ENCODE results near the gene PACRG.
"Not testable (repeated sequence)": the region's sequence is repeated elsewhere in the genome, so short reads cannot be mapped to it uniquely, and the experiment has no call there.

PACRG gene

DNA sequence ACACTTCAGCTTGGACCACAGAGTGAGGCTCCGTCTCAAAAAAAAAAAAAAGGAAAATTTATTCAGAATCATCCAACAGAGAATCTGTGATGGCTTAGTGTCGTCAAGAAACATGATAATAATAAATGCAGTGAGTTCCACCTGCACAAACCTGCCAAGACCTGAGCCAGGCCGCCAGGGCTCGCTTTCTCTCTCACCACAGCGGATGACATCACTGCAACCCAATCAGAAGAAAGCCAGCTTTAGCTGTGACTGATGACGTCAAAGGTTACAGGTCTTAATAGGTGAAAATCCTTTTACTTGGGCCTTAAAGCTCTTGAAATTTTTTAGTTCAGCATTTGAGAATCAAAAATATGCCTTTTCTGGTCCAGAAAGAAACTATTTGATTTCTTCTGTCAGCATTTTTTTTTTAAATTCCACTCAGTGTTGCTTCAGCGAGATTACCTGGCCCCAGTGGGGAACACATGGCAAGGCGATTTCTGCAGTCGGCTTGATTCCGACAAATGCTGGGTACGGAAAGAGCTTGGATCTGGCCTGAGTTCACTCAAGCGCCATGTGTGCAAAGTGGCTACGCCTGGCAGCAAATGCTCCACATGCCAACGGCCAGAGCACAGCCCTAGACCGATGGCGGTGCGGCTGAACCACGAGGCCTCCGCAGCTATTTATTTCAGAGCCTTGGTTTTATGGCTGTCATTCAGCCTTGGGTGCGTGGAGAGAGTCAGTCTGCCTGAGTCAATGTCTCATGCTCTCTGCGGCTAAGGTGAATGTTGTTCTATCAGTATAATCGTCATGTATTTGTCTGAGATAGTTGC lies 581.1 kb downstream of the PACRG start:
- no peak for DNase-seq (ENCODE audit: low read depth in 2 of 2, low spot score in 1 of 2)

DNA sequence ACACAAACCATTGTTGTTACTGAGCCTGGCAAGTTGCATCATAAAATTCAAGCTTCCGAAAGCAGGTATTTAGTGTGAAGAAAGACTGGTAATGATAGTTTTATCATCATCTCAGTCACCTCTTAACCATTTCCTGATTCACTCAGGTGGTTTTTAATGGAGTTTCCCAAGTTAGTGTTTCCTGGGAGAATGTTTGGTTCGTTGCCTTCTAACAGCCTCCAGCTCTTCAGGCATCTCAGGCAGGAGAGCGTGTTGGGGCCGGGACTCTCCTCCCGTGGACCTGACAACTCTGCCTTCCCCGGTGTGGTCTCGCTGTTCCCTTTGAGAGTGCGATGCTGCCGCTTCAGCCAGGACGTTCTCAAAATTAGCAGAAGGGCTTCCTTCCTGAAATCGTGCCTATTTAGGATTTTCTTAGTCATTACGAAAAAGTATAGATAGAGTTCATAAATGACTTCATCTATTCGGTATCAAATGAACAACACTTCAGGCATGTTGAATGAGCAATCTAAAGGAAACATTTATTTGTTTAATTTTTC lies 581.8 kb downstream of the PACRG start:
- DNase-seq (ENCODE audit: low read depth in 2 of 2, low spot score in 1 of 2): no peak

DNA sequence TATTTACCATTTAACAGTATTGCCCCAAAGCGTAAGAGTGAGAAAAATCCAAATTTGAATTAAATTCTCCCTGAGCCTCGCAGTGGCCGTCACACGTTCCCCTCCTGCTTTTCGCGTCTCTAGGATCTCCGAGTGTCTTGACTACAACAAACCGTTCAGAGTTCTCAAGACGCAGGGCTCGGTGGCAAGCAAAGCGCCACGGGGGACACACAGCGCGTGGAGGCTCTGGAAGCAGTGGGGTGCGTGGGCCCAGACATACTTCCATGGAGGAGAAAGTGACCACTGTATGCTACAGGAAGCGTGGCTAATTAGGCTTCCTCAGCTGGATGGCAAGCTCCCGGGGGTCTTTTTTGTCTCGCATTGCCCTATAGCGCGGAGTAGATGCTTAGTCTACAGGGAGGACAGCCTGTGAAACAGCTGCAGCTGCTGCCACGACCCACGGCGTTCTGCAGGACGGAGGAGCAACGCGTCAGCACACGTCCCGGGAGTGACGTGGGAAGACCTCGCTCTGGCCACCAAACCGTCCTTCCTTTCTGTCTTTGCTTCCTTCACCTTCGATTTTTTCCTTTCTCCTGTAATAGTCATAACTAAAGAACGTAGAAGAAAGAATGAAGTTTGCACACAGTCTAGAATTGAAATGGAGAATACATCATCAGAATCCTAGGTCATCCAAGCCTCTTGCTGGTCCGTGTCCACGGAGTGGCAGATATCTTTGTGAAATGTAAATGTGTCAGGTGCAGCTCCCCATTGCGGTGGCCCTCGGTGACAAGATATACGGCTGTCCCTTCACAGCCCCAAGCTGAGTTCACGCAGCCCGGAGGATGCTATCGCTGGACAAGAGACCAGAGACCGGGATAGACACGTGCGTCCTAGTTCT lies 582.6 kb downstream of the PACRG start:
- no peak for DNase-seq (ENCODE audit: low read depth in 2 of 2, low spot score in 1 of 2)

DNA sequence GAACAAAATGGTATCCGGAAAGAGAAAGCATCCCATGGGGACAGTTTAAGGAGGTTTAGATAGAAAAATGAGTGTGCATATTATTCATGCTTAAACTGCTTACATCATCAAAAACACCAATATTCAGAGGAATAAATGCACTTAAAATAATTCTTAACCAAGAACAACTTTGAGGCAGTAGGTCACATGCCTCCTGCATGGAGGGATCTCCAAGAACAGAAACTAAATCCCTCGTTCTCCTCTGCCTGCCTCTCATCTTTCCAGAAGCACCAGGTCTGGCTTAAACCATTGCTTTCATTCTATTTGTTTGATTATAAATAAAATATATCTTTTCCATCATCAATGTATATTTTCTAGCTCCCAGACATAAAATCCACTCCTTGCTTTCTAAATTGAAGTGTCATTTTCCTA lies 583.2 kb downstream of the PACRG start:
- no peak for DNase-seq (ENCODE audit: low read depth in 2 of 2, low spot score in 1 of 2)

DNA sequence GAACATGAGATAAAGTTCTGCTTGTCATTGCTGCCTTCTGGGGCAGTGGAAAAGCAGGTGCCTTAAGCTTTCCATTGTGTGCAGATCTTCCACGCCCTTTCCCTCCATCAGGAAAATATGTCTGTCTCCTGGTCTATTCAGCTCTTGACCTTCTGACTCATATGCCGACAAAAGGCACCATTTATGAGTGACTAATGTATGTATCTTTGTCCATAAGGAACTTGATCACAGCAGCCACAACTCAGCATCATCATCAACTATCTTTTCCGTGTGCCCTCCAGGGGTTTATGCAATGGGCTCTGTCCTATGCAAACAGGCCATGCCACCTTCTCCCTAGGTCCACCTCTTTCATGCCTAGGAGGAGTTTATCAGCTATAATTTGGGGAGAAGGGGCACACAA lies 584.1 kb downstream of the PACRG start:
- no peak for DNase-seq (ENCODE audit: low read depth in 2 of 2, low spot score in 1 of 2)

DNA sequence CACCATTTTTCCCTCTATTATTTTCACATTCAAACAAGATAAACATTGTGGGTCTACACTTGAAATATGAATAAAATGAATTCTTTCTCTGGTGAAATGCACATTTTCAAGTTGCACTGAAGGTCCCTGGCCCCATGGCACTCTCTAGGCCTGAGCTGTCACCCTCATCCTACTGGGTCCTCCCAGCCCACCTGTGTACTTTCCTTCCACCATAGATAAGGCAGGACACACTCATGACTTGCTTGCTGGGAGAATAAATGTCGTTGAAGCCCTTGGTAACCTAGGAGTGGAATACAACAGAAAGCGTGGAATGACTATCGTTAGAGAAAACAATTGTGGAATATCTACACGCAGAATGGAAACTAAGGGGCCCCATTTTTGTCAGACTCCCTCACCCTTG lies 585.8 kb downstream of the PACRG start:
- no peak for DNase-seq (ENCODE audit: low read depth in 2 of 2, low spot score in 1 of 2)

DNA sequence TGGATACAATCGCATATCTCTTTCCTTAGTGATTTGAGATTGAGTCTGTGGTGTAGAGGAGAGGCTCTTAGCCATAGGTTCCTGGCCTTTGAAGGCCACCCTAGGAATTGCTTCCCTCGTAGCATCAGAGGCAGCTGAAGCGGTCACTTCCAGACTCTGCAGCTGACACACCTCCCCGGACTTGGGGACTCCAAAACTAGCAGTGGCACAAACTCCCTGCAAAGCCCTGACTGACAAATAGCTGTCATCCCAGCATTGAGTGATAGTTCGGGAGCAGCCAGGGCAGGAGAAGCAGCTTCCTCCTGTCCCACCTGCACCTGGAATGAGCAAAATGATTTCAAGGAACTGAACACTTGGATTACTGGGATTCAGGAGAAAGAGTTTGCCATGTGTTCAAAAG lies 586.2 kb downstream of the PACRG start:
- no peak for DNase-seq (ENCODE audit: low read depth in 2 of 2, low spot score in 1 of 2)

DNA sequence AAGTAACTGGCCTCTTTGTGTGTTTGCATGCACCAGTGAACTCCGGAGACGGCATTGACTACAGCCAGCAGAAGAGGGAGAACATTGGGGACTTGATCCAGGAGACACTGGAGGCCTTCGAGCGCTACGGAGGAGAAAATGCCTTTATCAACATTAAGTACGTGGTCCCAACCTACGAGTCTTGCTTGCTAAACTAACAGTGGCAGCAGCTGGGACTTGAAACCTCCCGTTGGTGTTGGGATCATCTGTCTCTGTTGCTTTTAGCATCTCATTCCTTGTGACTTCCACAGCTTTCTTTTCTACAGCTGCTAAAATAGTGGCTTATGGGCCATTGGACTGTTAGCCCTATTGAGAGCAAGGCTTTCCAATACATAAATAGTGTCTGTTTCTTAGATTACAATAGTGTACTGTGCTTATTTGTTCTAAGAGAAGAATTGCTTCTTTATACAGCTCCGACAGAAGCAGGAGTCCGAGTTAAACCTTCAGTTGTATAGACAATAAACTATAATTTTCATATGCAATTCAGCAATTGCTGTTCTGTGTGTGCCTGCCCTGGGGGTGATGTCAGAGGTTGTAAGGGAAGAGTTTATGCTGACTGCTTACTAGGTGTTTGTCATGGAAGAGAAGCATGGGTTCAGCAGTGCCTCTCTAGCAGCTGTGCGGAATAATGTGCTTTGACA lies 587.2 kb downstream of the PACRG start:
- no peak for DNase-seq (ENCODE audit: low read depth in 2 of 2, low spot score in 1 of 2)

DNA sequence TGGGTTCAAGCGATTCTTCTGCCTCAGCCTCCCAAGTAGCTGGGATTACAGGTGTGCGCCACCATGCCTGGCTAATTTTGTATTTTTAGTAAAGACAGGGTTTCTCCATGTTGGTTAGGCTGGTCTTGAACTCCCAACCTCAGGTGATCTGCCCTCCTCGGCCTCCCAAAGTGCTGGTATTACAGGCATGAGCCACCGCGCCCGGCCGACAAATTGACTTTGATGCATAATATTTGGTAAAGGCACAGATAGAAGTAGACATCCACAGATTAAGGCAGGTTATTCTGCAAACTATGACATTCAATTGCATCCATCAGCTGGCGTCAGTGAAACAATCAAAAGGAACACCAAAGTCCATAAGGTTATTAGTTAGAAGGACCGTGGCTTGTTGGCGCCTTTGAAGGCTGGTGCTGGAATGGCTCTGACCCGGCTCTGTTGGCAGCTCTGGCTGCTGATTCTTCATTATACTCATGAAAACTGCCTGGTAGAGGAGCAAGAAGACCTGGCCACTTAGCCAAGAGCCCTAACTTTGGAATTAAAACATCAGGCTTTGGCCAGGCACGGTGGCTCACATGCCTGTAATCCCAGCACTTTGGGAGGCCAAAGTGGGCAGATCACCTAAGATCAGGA lies 589.2 kb downstream of the PACRG start:
- not testable (repeated sequence) for DNase-seq (ENCODE audit: low read depth in 2 of 2, low spot score in 1 of 2)

DNA sequence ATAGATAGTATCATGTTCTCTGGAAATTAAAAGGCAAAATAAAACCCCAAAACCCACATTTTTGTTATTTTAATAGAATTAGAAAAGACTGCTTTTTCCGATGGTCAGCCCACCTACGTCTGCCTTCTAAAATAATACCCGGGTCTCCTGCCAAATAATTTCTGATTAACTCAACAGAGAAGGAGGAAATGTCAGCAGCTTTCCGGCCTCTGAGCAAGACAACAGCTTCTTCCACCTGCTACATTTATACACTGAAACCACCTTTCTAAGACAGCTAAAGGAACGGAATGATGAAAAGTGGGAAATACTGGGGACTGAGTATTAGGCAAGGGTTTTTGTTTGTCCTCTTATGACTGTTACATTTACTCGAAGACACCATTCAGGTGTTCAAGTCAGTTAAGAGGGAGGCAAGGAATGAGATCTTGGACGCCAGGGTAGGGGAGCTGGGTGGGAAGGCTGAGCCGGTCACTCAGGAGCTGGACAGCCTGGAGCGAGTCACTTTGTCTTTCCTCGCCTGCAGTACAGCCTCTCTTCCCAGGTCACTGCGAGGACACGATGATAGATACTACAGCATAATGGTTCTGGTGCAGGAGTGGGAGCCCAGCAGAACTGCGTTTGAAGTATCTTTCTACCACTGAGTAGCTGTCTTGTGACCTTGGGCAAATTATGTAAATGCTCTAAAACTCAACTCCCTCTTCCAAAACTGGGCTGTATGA lies 590.5 kb downstream of the PACRG start:
- no peak for DNase-seq (ENCODE audit: low read depth in 2 of 2, low spot score in 1 of 2)

DNA sequence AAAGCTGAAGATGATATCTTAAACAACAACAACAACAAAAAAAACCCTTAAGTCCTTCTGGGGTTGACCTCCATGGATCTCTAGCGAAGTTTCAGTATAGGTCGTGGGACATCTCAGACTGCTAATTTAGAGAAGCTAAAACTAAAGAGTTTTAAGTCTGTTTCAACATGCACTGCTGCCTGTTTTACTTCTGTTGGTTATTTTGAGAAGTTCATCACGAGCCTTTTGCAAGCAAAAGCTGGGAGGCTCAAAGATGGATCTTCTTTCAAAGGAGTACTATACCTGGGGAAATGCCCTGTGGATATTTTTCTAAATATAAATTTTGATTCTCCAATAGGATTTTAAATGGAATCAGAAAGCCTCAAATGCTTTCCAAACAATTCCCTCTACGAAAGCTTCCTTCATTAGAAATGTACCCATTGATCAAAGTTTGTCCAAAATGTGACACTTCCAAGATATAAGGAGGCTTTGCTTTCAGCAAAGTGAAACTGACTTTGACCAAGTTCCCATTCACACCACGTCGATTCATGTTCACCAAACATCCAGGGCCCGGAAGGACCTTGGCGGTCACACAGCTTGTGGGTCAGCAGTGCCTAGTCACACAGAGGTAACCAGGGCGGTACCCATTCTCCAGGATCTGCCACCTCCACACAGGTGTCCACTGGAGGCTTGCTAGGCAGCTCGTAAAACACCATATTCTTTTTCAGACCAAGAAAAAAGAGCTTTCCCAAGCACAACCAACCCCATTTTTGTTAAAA lies 592.0 kb downstream of the PACRG start:
- DNase-seq (ENCODE audit: low read depth in 2 of 2, low spot score in 1 of 2): no peak

DNA sequence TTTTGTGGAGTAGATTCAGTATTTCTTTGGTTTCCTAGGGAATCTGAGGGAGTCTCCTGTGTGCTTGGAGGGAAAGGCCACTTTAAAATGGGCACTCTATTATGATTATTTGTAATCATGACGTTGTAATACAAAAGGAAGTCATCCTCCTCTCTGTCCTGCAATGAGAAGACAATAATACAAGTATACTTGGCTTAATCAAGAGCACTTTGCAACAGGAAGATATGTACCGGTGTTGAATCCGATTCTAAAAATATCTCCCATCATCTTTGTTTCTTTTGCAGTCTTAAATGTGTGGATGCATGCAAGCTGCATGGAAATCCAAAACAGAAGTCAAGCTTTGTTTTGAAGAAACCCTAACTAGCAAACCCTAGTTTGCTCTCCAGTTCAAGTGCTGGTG lies 592.6 kb downstream of the PACRG start:
- no peak for DNase-seq (ENCODE audit: low read depth in 2 of 2, low spot score in 1 of 2)

DNA sequence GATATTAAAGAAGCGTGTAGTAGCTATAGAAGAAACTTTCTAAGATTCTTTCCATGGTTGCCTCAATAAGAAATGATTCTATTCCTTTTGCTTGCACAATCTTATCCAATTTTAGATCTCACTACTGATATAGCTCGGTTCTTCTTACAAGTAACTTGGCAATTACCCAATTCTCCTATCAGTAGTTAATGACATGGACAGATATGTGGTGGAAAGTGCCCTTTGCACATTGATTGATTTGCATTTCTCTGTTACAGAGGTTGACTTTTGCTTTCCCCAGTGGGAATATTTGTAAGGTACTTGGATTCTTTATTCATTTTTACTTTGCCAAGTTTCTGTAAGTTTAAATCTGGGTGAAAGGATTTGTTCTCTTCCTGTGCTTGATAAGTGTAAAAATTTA lies 593.0 kb downstream of the PACRG start:
- no peak for DNase-seq (ENCODE audit: low read depth in 2 of 2, low spot score in 1 of 2)

DNA sequence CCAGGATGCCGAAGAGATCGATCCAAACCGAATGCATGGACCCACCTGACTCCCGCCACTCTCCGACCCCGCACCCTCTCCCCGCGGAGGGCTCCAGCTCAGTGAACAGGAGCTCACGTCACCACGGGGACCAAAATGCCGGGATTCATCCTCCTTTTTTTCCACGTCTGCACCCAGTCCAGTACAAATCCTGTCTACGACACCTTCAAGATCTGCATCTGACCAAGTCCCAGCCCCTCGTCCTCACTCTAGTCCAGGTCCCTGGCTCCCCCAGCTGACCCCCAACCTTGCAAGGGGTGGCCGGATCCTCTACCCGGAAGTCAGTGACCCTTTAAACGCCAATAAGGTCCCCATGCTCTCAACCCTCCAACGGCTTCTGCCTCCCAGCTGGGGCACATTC lies 593.9 kb downstream of the PACRG start:
- no peak for DNase-seq (ENCODE audit: low read depth in 2 of 2, low spot score in 1 of 2)

DNA sequence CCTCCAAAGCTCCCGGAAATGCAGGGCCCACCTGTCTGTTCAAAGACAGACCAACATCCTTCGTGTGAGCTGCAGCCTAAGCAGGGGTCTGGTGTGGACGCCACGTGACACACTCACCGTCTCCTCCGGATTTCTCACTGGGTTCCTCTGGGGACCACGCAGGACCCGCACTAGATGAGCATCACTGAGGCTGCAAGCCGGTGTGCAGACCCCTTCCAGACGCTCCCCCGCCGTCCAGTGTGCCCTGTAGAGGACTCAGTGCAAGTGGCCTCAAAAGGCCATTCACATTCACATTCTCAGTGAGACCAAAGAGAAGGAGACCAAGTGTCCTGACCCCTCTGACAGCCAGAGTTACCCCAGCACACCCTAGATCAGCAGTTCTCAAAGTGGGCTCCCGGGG lies 595.5 kb downstream of the PACRG start:
- DNase-seq (ENCODE audit: low read depth in 2 of 2, low spot score in 1 of 2): no peak

DNA sequence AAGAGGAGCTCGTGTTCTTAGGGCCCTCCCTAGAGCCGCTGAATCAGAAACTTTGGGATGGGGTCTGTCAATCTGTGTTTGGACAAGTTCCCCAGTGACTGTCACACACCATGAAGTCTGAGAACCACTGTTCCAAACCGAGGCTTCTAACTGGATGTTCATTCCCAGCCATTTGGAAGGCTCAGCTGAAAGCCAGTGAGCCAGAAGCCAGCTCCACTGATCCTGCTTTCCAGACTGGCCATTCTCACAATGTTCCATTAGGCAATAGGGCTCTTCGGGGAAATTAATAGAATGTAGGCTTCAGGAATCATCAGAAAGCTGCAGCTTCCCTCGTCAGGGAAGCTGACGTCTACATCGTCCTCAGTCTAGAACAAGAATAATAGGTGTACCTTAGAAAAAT lies 595.9 kb downstream of the PACRG start:
- DNase-seq (ENCODE audit: low read depth in 2 of 2, low spot score in 1 of 2): no peak

DNA sequence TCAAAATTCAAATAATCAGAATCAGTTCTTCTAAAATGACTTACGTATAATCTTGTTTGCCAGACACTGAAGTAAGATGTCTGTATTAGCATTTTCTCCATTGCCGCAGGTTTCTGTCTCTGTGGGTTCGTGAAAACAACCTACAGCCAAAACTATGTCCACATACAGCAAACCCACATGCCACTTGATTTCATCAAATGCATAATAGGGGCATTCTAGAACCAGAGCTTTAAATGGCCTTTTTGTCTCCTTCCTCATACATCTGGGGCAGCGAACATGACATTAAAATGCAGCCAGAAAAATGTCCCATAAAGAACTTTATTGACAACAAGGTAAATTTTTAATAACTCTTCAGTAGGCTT lies 596.5 kb downstream of the PACRG start:
- no peak for DNase-seq (ENCODE audit: low read depth in 2 of 2, low spot score in 1 of 2)

DNA sequence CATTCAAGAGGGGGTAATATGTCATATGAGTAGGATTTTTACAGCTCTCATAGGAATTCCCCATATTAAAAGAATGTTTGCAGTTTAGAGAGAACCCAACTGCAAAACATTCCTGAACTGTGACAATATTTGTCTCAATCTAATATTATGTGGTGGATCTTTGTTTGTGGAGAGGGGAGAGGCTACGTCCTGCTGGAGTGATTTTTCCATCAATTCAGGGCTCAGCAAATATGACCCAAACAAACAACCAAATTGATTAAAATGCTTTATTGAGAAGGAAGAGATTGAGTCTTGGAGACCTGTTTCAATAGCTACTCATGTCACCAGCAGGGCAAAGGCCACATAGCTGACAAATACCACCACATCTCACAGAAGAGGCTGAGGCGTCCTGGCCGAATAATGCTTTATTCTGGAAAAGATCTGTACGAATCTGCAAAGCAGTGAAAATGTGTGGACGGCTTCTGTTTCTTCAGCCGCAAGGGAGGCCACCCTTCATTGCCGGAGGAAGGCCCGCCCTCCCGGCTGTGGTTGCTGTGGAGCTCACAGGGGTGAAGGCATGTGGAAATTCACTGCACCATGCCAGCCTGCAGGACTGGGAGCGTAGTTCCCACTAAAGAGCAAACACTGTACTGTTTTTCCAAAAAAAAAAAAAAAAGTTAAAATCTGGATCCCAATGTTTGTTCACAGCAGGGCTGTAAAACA lies 597.1 kb downstream of the PACRG start:
- DNase-seq (ENCODE audit: low read depth in 2 of 2, low spot score in 1 of 2): no peak

DNA sequence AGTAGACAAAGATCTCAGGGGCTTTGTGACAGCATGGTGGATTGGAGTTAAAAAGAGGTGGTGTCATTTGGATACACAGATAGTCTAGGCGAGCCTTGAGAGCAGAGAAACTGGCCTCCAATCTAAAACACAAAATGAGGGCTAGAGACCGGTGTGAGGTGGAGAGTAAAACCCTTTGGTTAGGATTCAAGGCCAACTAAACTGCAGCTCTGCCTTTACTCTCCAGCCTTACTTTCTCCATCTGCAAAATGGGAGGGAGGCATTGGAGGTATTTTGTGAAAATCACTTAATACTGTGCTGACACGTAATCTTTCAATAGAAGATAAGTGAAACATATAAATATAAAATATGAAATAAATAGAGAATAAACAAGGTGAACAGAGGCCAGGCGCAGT lies 597.6 kb downstream of the PACRG start:
- DNase-seq (ENCODE audit: low read depth in 2 of 2, low spot score in 1 of 2): no peak

Measured in stimulated activated CD8-positive, alpha-beta memory T cell treated with anti-CD3 and anti-CD28 coated beads, Interleukin-4, amount 100 ng/mL, for 1 hour (primary cell).